Neural progenitor cell (in vitro differentiated cells): ENCODE data around the gene CASP4. TPM values are rescaled to one million over a fixed set of nuclear protein-coding genes. Genes with fewer than 3 reads are reported as not detected.

Experiments
- DNase-seq: peaks from one replicate; pipeline ENCODE4 v3.0.0-alpha.2; 2016; ENCODE audit warnings: low spot score
- H2AFZ ChIP-seq: fragments of 200-600 bp; sonication (generic); replicated peaks from 2 replicates; pipeline ENCODE4 v1.6.1; 2016; ENCODE audit warnings: antibody characterized with exemption
- H3F3A ChIP-seq: fragments of 200-600 bp; sonication (generic); 2 replicates; pipeline ENCODE4 v1.6.1; 2016; ENCODE audit warnings: antibody characterized with exemption, low read depth
- H3K27ac ChIP-seq: fragments of 200-600 bp; sonication (generic); 2 replicates; pipeline ENCODE4 v1.5.1; 2016; ENCODE audit warnings: mild to moderate bottlenecking
- H3K27me3 ChIP-seq: fragments of 200-600 bp; sonication (generic); 2 replicates; pipeline ENCODE4 v1.6.1; 2016; ENCODE audit warnings: mild to moderate bottlenecking, moderate library complexity
- H3K36me3 ChIP-seq: fragments of 200-600 bp; sonication (generic); 2 replicates; pipeline ENCODE4 v1.5.1; 2016
- H3K4me1 ChIP-seq: fragments of 200-600 bp; sonication (generic); 2 replicates; pipeline ENCODE4 v1.6.1; 2016; ENCODE audit warnings: mixed run types
- H3K4me2 ChIP-seq: fragments of 200-600 bp; sonication (generic); 2 replicates; pipeline ENCODE4 v1.6.1; 2016
- H3K4me3 ChIP-seq: fragments of 200-600 bp; sonication (generic); 2 replicates; pipeline ENCODE4 v1.5.1; 2016
- H3K79me2 ChIP-seq: fragments of 200-600 bp; sonication (generic); 2 replicates; pipeline ENCODE4 v1.6.1; 2016; ENCODE audit warnings: low read depth
- H3K9ac ChIP-seq: fragments of 200-600 bp; sonication (generic); 2 replicates; pipeline ENCODE4 v1.6.1; 2016
- H3K9me3 ChIP-seq: fragments of 200-600 bp; sonication (generic); 2 replicates; pipeline ENCODE4 v1.5.1; 2016; ENCODE audit warnings: low read depth
- H4K20me1 ChIP-seq: fragments of 200-600 bp; sonication (generic); 2 replicates; pipeline ENCODE4 v1.6.1; 2016; ENCODE audit warnings: low read depth
- H3K27ac Mint-ChIP-seq: 3 replicates; pipeline ENCODE4 v1.8.0; 2021; ENCODE audit warnings: mixed read lengths
- H3K27me3 Mint-ChIP-seq: 2 replicates; pipeline ENCODE4 v1.8.0; 2022; ENCODE audit warnings: low read depth, mild to moderate bottlenecking, inconsistent platforms, moderate library complexity, mixed read lengths; ENCODE audit not compliant: insufficient read depth
- H3K36me3 Mint-ChIP-seq: 3 replicates; pipeline ENCODE4 v1.8.0; 2021; ENCODE audit warnings: mixed read lengths
- H3K4me1 Mint-ChIP-seq: 3 replicates; pipeline ENCODE4 v1.8.0; 2021; ENCODE audit warnings: mixed read lengths
- H3K4me3 Mint-ChIP-seq: 3 replicates; pipeline ENCODE4 v1.8.0; 2021; ENCODE audit warnings: mild to moderate bottlenecking, moderate library complexity, mixed read lengths
- H3K9me3 Mint-ChIP-seq: 3 replicates; pipeline ENCODE4 v1.8.0; 2020; ENCODE audit warnings: mixed read lengths
- EZH2 ChIP-seq: fragments of 200-600 bp; sonication (generic); IDR thresholded peaks from 2 replicates; pipeline ENCODE4 v1.6.1; 2017; ENCODE audit warnings: antibody characterized with exemption, mild to moderate bottlenecking, moderate library complexity
- EZH2phosphoT487 ChIP-seq: fragments of 200-600 bp; sonication (generic); IDR thresholded peaks from 2 replicates; pipeline ENCODE4 v1.6.1; 2017; ENCODE audit warnings: antibody characterized with exemption
- total RNA-seq: library from RNA; depleted of rRNA; stranded (reverse); fragments of >200 nt; gene quantifications from 2 replicates; pipeline ENCODE4 v1.2.3, GENCODE V29; 2015; ENCODE audit warnings: low replicate concordance
- TF ChIP-seq, protein P1 (sequence below): fragments of 200-600 bp; sonication (generic); IDR thresholded peaks from 2 replicates; pipeline ENCODE4 v1.5.1; 2017; ENCODE audit warnings: antibody characterized with exemption, mild to moderate bottlenecking

Gene CASP4
- total RNA-seq, 1 donor from 2014 or later, result not detected

DNA sequence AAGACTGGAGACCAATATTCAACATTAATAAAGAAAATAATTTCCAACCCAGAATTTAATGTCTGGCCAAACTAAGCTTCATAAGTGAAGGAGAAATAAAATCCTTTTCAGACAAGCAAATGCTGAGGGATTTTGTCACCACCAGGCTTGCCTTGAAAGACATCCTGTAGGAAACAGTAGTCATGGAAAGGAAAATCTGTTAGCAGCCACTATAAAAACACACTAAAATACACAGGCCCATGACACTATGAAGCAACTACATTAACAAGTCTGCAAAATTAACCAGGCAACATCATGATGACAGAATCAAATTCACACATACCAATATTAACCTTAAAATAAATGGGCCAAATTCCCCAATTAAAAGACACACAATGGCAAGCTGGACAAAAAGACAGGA, 2.4 kb upstream of the CASP4 start:
- no peaks in the 10 kb centered on the region for H3K4me1 Mint-ChIP-seq

DNA sequence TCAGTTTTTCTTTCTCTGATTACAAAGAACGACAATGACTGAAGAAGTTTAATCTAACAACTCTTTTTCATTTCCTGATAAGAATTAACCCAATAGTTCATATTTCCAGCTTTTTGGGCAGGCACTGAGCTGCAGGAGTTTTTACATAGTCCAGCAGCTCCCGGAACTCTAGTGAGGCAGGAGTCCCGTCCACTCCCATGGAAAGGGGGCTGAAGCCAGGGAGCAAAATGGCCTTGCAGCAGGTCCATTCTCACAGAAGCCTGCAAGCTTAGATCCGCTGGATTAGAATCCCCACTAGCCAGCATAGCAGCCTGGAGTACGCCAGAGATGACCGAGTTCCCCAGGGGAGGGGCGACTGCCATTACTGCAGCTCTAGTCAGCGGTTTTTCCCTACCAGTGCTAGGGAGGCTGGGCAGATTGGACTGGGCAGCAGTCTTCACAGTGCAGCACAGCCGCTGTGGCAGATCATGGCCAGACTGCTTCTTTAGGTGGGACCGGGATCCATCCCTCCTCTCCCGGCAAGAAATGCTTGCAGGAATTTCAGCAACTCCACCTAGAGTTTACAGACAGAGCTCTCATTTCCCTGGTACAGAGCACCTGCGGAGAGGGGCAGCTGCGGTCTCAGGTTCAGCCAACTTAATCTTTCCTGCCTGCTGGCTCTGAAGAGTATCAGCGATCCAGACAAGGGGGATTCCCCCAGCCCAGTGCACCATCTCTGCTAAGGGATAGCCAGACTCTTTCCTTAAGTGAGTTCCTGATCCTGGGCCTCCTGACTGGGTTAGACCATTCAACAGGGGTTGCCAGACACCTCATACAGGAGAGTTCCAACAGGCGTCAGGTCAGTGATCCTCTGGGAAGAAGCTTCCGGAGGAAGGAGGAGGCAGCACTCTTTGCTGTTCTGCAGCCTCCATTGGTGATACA, 742 bp upstream of the CASP4 start:
- Histone ChIP-seq H3K9me3 (no peaks in the 10 kb centered on the region), H3F3A (no peaks in the 10 kb centered on the region), H3K4me2 (peak overlapping the region; percentile 30), H3K79me2 (no peaks in the 10 kb centered on the region), H3K27me3 (no peaks in the 10 kb centered on the region), H3K4me1 (peaks cover 8% of the 10 kb centered on the region), H2AFZ (peak overlapping the region; percentile 78), H3K9ac (no peak overlapping the region), H3K27ac (no peak overlapping the region), H3K36me3 (no peaks in the 10 kb centered on the region), H3K4me3 (no peak overlapping the region), H4K20me1 (no peaks in the 10 kb centered on the region)
- DNase-seq, result peak; percentile 43
- peaks cover 7% of the 10 kb centered on the region for H3K27me3 Mint-ChIP-seq
- H3K27ac Mint-ChIP-seq, result no peak overlapping the region
- TF ChIP-seq EZH2, result no peak
- TF ChIP-seq EZH2phosphoT487, result no peak
- TF ChIP-seq, protein P1, sequence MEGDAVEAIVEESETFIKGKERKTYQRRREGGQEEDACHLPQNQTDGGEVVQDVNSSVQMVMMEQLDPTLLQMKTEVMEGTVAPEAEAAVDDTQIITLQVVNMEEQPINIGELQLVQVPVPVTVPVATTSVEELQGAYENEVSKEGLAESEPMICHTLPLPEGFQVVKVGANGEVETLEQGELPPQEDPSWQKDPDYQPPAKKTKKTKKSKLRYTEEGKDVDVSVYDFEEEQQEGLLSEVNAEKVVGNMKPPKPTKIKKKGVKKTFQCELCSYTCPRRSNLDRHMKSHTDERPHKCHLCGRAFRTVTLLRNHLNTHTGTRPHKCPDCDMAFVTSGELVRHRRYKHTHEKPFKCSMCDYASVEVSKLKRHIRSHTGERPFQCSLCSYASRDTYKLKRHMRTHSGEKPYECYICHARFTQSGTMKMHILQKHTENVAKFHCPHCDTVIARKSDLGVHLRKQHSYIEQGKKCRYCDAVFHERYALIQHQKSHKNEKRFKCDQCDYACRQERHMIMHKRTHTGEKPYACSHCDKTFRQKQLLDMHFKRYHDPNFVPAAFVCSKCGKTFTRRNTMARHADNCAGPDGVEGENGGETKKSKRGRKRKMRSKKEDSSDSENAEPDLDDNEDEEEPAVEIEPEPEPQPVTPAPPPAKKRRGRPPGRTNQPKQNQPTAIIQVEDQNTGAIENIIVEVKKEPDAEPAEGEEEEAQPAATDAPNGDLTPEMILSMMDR, result no peak
- H3K36me3 Mint-ChIP-seq, result no peaks in the 10 kb centered on the region
- H3K4me3 Mint-ChIP-seq, result no peak overlapping the region
- no peaks in the 10 kb centered on the region for H3K4me1 Mint-ChIP-seq
- peaks cover 7% of the 10 kb centered on the region for H3K9me3 Mint-ChIP-seq

More for the DNA sequence above, 2.4 kb upstream of the CASP4 start:
- no peaks in the 10 kb centered on the region for H3K36me3 Mint-ChIP-seq
- Histone ChIP-seq H2AFZ (no peak overlapping the region), H4K20me1 (no peaks in the 10 kb centered on the region), H3K27ac (no peak overlapping the region), H3K4me1 (peaks cover 8% of the 10 kb centered on the region), H3F3A (no peaks in the 10 kb centered on the region), H3K27me3 (no peaks in the 10 kb centered on the region), H3K9ac (no peak overlapping the region), H3K79me2 (no peaks in the 10 kb centered on the region), H3K9me3 (no peaks in the 10 kb centered on the region), H3K36me3 (no peaks in the 10 kb centered on the region), H3K4me3 (no peak overlapping the region), H3K4me2 (no peak overlapping the region)
- TF ChIP-seq, protein P1, result no peak
- TF ChIP-seq EZH2phosphoT487 (no peak), EZH2 (no peak)
- no peak overlapping the region for H3K27ac Mint-ChIP-seq
- peaks cover 6% of the 10 kb centered on the region for H3K27me3 Mint-ChIP-seq
- DNase-seq, result no peak
- peaks cover 7% of the 10 kb centered on the region for H3K9me3 Mint-ChIP-seq
- H3K4me3 Mint-ChIP-seq, result no peak overlapping the region

DNA sequence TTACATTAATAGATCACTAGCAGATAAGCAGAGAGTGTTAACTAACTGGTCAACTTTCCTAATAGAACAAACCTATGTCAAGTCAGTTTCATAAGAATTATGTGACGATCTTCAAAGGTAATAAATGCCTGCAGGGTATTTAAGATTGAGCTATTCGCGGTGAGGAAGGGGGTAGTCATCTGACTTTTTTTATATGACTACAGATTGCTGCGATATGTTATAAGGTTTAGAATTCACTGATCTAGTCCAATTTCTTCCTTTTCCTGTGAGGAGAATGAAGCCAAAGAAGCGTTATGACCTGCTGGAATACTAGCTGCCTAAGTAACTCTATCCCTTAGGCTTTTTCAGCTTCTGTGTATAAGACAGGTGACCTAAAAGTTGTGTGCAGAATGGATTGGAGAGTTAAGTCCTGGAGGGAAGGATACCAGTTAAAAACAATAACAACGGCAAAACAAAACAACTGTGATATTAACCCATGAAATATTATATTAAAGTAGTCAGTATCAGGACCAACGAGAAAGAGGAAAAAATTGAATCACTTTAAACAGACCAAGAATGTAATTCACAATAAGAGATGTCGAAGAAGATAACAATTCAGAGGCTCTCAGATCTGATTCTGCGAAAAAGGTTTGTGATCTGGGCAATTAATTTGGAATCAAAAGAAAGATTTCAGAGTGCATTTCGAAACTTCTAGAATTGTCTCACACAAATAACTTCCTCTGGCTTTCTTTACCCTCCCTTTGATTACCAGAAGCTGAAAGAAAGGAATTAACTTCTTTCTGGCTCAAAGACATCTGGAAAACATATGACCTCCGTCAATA, 630 bp downstream of the CASP4 start:
- TF ChIP-seq, protein P1, result no peak
- TF ChIP-seq EZH2, result no peak
- TF ChIP-seq EZH2phosphoT487, result no peak
- Mint-ChIP-seq H3K36me3 (no peaks in the 10 kb centered on the region), H3K9me3 (peaks cover 7% of the 10 kb centered on the region), H3K27me3 (peaks cover 6% of the 10 kb centered on the region), H3K4me1 (no peaks in the 10 kb centered on the region), H3K4me3 (no peak overlapping the region), H3K27ac (no peak overlapping the region)
- Histone ChIP-seq H3K27me3 (no peaks in the 10 kb centered on the region), H3K4me1 (peaks cover 8% of the 10 kb centered on the region), H4K20me1 (no peaks in the 10 kb centered on the region), H3K79me2 (no peaks in the 10 kb centered on the region), H3K4me3 (no peak overlapping the region), H3F3A (no peaks in the 10 kb centered on the region), H3K36me3 (peaks cover 3% of the 10 kb centered on the region), H3K9me3 (peaks cover 7% of the 10 kb centered on the region), H3K9ac (no peak overlapping the region), H2AFZ (no peak overlapping the region), H3K4me2 (no peak overlapping the region), H3K27ac (no peak overlapping the region)
- no peak for DNase-seq
